GM18508 (cell line): ENCODE data around the gene POLR1E.

Experiments
- ATAC-seq: cut with Tn5 transposase; IDR thresholded peaks from one replicate; pipeline ENCODE4 v1.9.1; 2021; ENCODE audit warnings: moderate number of reproducible peaks; ENCODE audit not compliant: insufficient read depth, unreplicated experiment

The POLR1E gene

GRCh38 chr9:37531699-37532098 lies 46.0 kb downstream of the POLR1E start:
- peak; percentile 61 for ATAC-seq

- no peak for ATAC-seq
Measured at GRCh38 chr9:37534412-37534811, 48.7 kb downstream of the POLR1E start.

GRCh38 chr9:37534901-37535300 lies 49.2 kb downstream of the POLR1E start:
- no peak for ATAC-seq

GRCh38 chr9:37538099-37538498 lies 52.4 kb downstream of the POLR1E start:
- no peak for ATAC-seq

- no peak for ATAC-seq
Measured at GRCh38 chr9:37539634-37540033, 53.9 kb downstream of the POLR1E start.

- ATAC-seq, result no peak
Measured at GRCh38 chr9:37540634-37541033, 54.9 kb downstream of the POLR1E start.

GRCh38 chr9:37541465-37541864 lies 55.7 kb downstream of the POLR1E start:
- ATAC-seq, result no peak

GRCh38 chr9:37542488-37542887 lies 56.7 kb downstream of the POLR1E start:
- no peak for ATAC-seq

- ATAC-seq, result no peak
Measured at GRCh38 chr9:37542895-37543294, 57.1 kb downstream of the POLR1E start.

- no peak for ATAC-seq
Measured at GRCh38 chr9:37543468-37543867, 57.7 kb downstream of the POLR1E start.

GRCh38 chr9:37547328-37547878 lies 61.7 kb downstream of the POLR1E start:
- no peak for ATAC-seq

GRCh38 chr9:37549527-37549926 lies 63.8 kb downstream of the POLR1E start:
- no peak for ATAC-seq

- no peak for ATAC-seq
Measured at GRCh38 chr9:37550781-37551180, 65.0 kb downstream of the POLR1E start.

GRCh38 chr9:37551468-37551867 lies 65.7 kb downstream of the POLR1E start:
- no peak for ATAC-seq

- ATAC-seq, result no peak
Measured at GRCh38 chr9:37551888-37552287, 66.1 kb downstream of the POLR1E start.
